AG09309 (cell line): ENCODE data around the gene FMN2.

ENCODE experiments used
- DNase-seq: peaks from one replicate; pipeline ENCODE4 v3.0.0-alpha.2; 2010; ENCODE audit warnings: low read depth
- H3K4me3 ChIP-seq: 2 replicates; pipeline ENCODE4 v1.5.1; 2011; ENCODE audit warnings: mild to moderate bottlenecking, low read depth, low read length, moderate library complexity; ENCODE audit not compliant: control insufficient read depth
- TF ChIP-seq, protein P1 (sequence below): IDR thresholded peaks from 2 replicates; pipeline ENCODE4 v1.5.1; 2011; ENCODE audit warnings: mild to moderate bottlenecking, low read depth, low read length, inconsistent platforms; ENCODE audit not compliant: insufficient read depth, control insufficient read depth; ENCODE audit errors: missing control alignments

The FMN2 gene

GRCh38 chr1:240415532-240415931, 323.8 kb downstream of the FMN2 start:
- no peak for DNase-seq
- TF ChIP-seq, protein P1, sequence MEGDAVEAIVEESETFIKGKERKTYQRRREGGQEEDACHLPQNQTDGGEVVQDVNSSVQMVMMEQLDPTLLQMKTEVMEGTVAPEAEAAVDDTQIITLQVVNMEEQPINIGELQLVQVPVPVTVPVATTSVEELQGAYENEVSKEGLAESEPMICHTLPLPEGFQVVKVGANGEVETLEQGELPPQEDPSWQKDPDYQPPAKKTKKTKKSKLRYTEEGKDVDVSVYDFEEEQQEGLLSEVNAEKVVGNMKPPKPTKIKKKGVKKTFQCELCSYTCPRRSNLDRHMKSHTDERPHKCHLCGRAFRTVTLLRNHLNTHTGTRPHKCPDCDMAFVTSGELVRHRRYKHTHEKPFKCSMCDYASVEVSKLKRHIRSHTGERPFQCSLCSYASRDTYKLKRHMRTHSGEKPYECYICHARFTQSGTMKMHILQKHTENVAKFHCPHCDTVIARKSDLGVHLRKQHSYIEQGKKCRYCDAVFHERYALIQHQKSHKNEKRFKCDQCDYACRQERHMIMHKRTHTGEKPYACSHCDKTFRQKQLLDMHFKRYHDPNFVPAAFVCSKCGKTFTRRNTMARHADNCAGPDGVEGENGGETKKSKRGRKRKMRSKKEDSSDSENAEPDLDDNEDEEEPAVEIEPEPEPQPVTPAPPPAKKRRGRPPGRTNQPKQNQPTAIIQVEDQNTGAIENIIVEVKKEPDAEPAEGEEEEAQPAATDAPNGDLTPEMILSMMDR, result no peak
- no peak overlapping the region for H3K4me3 ChIP-seq

- TF ChIP-seq, protein P1, result no peak
- H3K4me3 ChIP-seq, result no peak overlapping the region
- no peak for DNase-seq
Observed at GRCh38 chr1:240417317-240417716, 325.6 kb downstream of the FMN2 start.

DNA sequence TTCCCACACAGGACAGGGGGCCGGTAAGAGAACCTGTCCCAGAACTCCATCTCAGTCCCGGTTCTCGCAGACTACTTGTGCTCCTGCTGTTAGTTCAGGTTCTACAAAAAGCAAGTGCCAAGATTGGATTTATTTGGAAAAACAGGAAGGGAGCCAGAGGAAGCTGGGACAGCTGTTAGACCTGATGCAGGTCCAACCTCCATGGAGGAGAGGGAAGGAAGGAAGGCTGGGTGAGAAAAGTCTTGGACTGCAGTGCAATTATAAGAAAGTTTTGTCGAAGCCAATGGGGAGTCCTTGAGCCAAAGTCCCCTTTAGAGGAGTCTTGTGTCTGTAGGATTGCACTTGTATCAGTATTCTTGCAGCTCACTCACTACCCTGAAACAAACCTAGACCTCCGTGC, 329.1 kb downstream of the FMN2 start:
- H3K4me3 ChIP-seq, result no peak overlapping the region
- DNase-seq, result no peak
- TF ChIP-seq, protein P1, result no peak

GRCh38 chr1:240423246-240423924, 331.7 kb downstream of the FMN2 start:
- no peak for DNase-seq
- H3K4me3 ChIP-seq, result no peak overlapping the region

GRCh38 chr1:240424740-240425464, 333.2 kb downstream of the FMN2 start:
- DNase-seq, result no peak
- no peak overlapping the region for H3K4me3 ChIP-seq
- TF ChIP-seq, protein P1, result no peak

More at GRCh38 chr1:240423246-240423924, 331.7 kb downstream of the FMN2 start:
- TF ChIP-seq, protein P1, result no peak

DNA sequence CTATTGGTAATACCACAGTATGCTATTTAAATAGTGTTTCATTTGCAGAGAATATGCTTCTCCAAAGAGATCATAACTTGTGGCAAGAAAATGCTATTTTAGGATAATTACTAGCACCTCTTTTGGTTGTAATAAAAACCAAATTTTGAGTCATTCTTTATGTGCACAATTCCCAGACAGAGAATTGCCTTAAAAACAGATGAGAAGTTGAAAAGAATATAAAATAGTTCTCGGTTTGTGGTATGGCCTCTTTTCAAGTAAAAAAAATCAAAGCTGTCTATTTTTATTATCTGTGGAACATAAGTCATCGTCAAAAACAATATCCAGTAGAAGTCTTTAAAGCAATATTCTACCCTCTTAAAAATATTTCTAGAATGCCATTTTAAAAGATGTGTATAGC, 334.4 kb downstream of the FMN2 start:
- peak; percentile 42 for DNase-seq
- no peak overlapping the region for H3K4me3 ChIP-seq
- TF ChIP-seq, protein P1, result no peak
